NCI-H146 treated with DMSO at 0.1 percent for 48 hours (cell line): ENCODE results near the gene MZB1.
"Not testable (repeated sequence)": the region's sequence is repeated elsewhere in the genome, so short reads cannot be mapped to it uniquely, and the experiment has no call there.

Source experiments
- DNase-seq: peaks from one replicate; lab custom pipeline; 2025; ENCODE audit not compliant: unreplicated experiment; lab: John Stamatoyannopoulos, UW

Gene MZB1

DNA sequence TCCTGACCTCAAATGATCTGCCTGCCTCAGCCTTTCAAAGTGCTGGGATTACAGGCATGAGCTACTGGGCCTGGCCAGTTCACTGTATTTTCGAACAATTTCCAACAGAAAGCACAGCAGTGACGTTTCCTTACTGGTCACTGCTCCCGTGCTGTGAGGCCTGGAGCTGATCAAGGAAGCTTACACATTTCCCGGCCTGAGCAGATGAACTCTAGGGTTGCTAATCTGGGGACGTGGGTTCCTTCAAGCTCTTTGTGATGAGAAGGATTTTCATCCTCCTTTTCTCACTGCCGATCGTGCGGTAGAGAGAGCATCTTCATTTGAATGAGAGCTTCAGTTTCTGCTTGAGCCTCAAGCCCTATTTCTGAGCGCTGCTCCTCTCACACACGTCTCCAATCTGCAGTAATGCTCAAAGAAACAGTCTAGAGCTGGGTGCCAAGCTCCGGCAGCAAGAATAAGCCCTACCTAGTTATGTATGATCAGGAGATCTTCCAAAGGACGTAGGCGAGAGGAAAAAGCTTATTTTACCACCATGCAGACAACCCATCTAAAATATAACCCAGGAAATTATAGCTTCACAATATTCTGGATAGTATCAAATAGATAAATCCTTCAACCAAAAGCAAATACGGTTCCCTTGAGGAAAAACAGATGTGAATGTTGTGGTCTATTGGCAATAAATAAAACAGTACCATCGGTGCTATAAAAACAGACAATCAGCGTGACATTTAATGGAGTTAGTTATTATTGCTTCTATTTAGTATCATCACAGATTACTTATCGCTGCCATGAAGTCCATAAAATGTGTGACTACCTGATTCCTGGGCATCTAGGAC lies 21.5 kb upstream of the MZB1 start:
- no peak for DNase-seq

DNA sequence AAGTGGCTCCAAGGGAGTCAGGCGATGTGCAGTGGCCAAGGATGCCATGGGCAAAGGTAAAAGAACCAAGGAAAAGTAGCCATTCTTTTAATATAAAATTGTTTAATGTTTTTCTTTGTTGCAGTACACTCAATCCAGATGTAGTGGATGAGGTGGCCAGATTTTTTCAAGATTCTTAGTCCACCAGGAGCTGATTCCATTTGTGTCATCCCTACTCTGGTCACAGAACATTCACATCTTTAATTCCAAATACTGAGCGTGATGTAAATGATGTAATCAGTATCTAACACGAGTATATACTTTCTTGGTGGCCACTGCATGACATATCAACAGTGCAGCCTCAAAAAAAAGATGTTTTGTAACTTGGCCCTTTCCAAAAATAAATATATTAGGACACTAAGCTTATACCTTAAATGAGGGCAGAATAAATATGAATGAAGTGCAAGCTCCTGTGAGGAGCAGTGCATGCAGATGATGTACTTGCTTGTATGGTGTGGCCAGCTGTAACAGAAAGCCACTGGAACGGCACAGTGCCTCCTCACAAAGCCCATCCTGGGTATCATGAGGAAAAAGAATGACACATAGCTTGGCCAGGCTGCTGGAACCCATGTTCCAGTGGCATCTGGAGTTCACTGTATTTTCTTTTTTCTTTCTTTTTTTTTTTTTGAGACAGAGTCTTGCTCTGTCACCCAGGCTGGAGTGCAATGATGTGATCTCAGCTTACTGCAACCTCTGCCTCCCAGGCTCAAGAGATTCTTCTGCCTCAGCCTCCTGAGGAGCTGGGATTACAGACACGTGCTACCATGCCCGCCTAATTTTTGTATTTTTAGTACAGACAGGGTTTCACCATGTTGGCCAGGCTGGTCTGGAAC lies 20.6 kb upstream of the MZB1 start:
- DNase-seq = no peak

DNA sequence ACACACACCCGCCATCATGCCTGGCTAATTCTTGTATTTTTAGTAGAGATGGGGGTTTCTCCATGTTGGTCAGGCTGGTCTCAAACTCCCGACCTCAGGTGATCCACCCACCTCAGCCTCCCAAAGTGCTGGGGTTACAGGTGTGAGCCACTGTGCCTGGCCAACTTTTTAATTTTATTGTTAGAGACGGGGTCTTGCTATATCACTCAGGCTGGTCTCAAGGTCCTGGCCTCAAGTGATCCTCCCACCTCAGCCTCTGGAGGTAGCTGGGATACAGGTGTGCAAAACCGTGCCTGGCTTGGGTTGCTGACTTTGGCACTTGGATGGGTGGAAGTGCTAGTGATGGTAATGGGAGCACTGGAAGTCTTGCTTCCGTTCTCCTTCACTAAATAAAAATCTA lies 19.4 kb upstream of the MZB1 start:
- not testable (repeated sequence) for DNase-seq

DNA sequence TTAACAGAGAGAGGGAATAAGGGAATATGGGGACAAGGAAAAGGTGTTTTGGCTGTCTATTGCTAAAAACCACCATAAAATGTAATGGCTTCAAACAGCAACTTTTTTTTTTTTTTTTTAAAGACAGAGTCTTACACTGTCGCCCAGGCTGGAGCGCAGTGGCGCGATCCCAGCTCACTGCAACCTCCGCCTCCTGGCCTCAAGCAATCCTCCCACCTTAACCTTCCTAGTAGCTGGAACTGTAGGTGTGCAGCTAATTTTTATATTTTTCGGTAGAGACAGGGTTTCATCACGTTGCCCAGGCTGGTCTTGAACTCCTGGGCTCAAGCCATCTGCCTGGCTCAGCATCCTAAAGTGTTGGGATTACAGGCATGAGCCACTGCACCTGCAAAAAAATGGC lies 18.5 kb upstream of the MZB1 start:
- DNase-seq = no peak

DNA sequence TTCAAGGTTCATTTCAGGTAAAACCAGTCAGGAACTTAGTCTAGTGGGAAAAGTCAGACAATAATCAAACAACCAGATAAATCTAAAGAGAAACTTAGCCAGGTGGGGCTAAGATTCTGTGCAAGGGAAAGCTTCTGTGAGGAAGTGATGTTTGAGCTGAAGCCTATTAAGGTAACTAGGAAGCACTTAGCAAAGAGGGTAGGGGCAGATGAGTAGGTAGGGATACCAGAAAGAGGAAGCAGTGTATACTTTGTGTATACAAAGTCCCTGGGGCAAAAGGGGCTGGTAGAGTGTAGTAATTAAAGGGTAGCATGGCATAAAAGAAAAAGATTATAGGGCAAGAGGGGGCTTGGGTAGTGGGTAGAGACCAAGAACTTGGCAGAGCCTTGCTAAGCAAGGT lies 17.8 kb upstream of the MZB1 start:
- no peak for DNase-seq

DNA sequence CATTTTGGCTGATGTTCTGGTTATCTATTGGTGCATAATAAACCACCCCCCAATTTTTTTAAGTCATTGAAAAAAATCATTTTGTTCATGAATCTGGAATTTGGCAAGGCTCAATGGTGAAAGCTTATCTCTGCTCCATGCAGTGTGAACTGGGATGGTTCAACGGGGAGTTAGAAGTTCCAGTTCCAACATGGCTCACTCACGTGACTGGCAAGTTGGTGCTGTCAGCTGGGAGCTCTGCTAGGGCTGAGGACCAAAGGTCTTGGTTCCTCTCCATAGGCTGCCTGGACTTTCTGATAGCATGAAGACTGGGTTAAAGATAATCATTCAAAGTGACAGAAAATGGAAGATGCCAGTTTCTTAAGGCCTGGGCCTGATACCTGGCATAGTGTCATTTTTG lies 17.2 kb upstream of the MZB1 start:
- no peak for DNase-seq

DNA sequence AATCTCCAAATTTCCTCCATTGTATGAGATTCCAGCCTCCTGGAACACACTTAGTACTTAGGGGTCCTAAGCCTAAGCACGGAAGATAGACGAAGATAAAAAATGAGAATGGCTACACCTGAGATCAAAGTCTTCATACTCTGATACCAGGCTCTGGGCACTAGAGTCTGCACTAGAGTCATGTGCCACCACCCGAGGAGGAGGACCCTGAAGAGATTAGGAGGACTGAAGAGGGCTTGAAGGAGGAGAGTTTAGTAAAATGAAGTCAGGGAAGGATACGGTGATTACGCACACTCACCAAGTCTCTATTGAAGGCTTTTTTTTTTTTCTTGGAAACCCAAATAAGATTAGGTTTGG lies 14.7 kb upstream of the MZB1 start:
- DNase-seq = no peak

DNA sequence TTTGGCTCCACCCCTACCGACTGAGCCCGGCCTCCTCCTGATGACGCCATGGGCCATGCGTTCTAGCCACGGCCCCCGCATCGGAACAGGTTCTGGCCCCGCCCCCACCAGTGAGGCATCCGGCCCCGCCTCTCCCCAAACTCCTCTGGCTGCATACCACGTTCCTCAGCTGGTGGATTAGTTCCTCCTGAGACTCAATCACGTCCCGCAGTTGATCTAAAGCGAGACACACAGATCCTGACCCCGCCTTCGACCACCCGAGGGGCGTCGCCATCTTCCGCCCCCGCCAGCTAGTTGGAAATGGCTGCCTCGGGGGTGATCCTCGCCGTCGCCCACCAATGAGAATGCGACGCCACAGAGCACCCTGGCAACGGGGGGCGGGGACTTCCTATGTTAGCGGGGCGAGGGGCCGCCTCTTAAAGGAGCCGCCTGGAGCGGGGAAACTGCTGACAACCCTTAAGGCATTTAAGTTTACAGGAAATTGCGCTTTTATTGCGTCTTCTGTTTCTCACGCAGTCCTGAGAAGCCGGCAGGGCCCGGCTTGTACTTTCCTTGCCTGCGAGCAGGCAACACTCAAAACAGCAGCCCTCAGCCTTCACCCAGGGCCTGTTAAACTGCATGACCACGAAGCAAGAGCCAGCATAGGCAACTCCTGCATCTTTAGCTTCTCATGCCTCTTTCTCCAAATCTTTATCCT lies 14.2 kb upstream of the MZB1 start, which contains the start of gene SPATA24:
Gene SPATA24, minus strand, starts transcription at position 303 of the 697 bp plus-strand sequence. Its CDS starts 29 bp downstream, at position 274.
- DNase-seq = peak; percentile 79

DNA sequence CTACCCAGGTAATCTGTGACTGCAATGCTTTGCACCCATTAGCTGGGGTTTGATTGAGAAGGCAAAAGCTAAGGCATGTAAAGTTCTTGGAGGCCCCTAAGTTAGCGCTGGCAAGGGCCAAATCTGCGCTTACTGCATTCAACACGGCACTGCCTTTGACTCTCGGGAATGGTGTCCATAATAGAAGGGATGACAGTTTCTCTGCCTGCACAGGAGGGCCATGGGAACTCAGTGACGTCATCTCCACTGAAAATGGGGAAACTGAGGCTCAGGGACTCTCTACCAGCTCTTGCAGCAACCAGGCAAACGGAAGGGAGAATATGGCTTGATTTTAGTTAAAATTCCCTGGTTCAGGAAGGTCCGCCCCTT lies 13.7 kb upstream of the MZB1 start:
- no peak for DNase-seq

DNA sequence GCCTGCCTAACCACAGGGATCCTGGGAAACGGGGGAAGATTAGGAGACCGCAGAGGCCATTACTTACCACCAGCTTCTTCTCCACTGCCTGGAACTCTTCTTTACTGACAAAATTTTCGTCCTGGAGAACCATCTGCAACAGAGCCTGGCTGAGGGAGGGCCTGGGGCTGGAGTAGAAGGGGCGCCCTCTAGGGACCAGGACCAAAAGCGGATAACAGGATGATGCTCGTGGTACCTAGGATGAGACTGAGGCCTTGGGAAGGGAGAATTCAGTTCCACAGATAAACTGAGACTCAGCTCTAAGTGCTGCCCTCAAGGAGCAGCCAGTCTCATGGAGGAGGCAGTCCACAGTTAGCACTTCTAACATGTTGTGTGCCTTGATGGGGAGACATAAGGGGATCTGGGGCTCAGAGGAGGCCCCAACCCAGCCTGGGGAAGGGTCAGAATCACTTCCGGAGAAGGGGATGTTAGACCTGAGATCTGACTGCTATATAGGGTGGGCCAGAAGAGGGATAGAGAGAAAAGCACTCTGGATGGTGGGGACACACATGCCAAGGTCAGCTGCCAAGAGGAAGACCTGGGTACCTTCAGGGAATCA lies 12.9 kb upstream of the MZB1 start:
- no peak for DNase-seq

DNA sequence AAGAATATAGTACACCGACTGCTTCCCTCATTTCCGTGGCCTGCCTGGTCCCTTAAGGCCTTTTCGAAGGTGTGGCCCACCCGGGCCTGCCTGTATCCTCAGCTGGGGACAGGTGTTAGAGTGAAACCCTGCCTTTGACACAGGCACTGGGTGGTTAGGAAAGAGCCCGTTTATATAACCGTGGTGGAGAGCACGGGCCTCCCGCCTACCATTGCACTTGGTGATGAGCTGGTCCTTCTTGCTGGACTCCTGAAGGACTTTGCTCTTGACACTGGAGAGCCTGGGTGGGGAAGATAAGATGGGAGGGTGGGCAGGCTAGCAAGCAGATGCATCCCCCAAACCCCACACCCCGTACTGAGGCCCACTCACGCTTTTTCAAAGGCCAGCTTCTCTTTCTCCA lies 11.8 kb upstream of the MZB1 start:
- DNase-seq = no peak

DNA sequence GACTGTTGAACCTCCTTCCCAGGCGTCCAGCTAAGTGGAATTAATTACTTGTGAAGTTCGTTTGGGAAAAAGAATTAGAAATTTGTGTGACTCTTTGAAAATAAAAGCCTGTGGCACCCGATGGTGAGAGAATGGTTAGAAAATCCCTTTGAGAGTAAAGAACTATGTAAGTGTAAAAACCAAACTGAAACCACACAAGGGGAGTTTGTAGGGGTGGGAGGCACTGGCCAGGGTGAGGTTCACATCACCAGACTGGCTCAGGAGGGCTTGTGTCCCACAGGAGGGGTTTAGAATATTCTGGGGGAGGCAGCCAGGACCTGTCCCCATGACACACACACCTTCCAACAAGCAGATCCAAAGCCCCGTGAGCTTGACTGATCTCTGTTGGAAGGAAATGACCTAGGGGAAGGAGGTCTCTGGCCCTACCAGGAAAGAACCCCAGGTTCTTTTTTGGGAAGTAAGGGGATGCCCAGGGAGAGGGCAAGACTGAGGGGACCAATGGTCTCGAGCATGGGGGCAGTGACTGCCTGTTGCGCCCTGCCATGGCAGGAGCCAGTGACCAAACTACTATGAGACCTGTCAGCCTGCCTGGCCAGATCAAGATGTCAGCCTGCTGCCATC lies 9.9 kb upstream of the MZB1 start:
- DNase-seq = no peak

DNA sequence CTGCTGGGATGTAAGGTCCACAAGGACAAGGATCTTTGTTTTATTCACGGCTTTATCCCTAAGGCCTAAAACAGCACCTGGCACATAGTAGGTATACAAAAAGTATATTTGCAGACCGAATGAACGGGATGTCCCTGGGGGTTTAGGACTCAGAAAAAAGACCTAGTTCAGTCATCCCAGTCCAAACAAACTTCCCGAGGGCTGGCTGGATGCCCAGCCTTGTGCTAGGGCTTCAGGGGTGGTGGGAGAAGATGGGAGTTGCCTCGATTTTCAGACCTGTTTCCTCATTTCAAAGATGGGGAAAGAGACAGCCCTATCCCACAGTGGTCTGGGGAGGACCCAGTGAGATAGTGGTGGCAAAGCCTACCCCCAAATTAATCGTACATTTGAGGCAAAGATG lies 8.2 kb upstream of the MZB1 start:
- DNase-seq = no peak

DNA sequence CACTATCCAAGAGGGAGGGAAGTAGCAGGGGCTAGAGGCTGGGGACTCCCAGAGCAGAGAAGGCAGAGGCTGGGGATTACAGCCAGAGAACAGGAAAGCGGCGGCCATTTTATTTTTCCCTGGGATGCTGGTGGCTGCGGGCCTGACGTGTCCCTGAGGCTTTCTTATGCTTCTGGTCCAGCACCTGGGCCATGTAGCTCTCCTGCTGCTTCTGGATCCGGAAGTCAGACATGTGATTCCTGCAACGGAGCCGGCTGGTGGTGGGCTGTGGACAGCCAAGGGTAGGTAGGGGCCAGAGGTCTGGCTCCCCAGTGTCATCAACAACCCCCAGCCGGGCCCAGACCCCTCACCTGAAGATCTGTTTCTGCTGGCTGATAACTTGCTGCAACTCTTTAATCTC lies 7.0 kb upstream of the MZB1 start:
- DNase-seq = no peak

DNA sequence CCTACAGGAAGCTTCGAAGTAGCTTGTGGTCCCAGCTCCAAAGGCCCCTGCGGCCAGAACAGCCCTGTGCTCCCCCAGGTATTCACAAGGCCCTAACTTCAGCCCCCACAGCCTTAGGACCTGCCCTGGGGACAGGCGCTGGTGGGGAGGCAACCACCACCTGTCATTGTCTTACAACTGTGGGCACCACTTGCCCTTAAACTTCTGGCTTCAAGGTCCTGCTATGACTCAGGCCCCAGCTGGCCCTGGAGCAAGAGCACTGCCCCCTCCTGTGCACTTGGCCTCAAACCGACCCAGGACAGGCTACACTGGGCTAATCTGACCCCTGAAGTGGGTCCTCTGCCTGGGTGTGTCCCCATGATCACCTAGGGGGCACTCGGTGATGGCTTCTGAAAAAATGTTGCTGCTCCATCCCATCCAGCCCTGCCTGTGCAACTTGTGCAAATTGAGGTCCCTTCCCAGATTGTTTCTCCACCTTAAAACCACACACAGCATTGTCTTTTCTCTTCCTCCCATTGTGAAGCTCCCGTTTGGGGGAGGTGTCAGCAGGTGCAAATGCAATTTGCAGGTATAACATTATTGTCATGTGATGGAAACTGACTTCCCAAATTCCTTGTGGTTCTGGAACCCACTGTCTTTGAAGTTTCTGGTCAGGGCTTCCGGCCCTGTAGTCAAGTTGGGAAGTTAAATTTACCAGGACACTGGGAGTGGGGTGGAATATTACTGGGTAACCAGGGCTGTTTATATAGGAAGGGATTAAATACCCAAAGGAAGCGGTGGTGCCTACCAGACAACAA lies 6.3 kb upstream of the MZB1 start:
- DNase-seq = no peak

DNA sequence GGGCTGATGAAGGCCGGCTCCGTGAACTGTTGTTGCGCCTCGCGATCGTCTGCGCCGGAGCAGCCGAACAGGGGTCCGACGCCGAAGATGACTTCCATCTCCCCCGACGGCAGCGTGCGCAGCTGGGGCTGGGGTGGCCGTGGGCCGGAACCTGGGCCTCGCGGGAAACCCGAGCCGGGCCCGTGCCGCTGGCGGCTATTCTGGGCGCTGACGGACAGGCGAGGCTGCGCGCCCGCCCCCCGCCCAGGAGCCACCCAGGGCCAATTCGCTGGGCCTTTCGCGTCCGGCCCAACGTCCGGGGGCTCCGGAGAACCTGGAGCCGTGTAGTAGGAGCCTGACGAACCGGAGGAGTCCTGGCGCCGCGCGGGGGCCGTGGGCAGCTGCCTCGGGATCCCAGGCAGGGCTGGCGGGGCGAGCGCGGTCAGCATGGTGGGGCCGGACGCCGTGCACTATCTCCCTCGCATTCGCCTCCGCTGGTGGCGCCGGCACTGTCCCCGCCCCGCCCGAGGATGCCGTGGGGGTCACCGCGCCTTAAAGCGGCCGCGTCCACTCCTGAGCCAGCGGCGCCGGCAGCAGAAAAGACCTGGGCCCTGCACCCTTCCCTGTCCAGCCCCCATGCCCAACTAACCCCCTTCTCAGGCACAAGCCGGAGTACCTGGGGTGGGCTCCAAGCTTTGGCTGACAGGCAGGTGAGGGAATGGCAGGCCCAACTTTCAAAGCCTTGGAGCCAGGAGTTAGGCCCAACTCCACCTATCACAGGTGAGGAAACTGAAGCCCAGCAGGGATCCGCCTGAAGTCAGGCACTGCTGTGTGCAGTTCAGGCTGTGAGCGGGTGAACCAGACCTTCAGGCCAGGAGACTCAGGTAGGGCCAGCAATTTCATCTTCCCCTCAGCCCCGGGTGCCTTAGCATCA lies 5.2 kb upstream of the MZB1 start, which contains the start of gene PROB1:
Gene PROB1, minus strand, starts transcription at position 451 of the 913 bp plus-strand sequence. Its CDS starts 23 bp downstream, at position 428.
- no peak for DNase-seq

DNA sequence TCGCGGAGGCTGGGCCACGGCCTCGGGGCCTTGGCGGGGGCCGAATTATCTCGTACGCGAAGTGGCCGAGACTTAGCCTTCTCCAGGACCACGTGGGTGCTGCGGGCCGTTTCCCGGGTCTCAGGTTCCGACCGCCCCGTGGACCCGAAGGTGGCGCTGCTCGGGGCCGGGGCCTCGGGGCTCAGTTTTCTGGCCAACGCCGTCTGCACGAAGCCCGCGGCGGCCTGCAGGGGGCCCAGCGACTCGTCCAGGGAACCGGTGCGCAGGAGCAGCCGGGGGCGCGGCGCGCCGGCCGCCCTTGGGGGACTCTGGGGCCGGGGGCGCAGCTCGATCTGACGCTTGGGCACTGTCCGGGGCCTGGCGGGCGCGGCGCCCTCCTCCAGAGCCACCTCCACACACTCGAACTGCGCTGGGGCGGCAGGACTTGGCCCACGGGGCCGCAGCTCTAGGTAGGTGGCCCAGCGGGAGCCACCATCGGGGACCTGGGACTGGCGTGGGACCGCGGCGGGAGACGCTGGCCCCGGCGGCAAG lies 4.5 kb upstream of the MZB1 start:
- DNase-seq = no peak

DNA sequence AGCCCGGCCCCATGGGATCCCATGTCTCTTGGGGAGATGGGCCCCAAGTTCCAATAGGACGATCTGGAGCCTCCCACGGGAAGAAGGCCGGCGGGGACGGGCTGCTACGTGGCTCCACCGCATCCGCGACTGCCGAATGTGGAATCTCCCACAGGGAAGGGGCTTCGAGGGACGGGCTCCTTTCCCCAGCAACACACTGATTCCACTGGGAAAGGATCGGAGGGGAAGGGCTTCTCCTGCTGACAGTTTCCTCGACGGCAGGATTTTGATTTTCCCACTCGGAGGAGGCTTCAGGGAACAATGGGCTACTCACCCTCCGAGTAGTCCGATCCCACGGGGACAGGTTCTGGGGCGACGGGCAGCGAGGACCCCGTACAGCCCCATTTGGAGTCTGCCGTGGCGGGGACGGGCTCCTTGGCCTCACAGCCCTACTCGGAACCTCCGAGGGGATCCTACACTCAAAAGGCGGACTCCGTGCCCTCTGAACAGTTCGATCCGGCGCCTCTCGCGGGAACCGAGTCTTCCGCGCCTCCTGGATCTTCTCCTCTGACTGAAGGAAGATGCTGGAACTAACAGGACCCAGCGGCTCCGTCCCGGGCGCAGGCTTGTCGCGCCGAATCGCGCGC lies 3.9 kb upstream of the MZB1 start:
- no peak for DNase-seq
